Testis (tissue), 2 donors: ENCODE measurements around the gene EPM2A.

ENCODE experiments used
- CTCF ChIP-seq, 3 experiments: fragments of 450-650 bp in 2 of 3; fragments of 200-600 bp in 1 of 3; sonication (generic) in 1 of 3; IDR thresholded peaks; one replicate each; pipeline ENCODE4 v1.5.1; 2016 to 2019; ENCODE audit warnings: antibody characterized with exemption in 3 of 3, mild to moderate bottlenecking in 2 of 3, moderate library complexity in 1 of 3
- POLR2A ChIP-seq: fragments of 450-650 bp; IDR thresholded peaks from one replicate; pipeline ENCODE4 v1.6.1; 2017; ENCODE audit warnings: antibody characterized with exemption, mild to moderate bottlenecking, moderate library complexity

GRCh38 chr6:145744619-145745018 is 9.3 kb upstream of the EPM2A start:
- TF ChIP-seq CTCF (IDR thresholded peaks at IDR 0.05) (no peak), POLR2A (no peak)
